ENCODE measurements around the gene GRB2.

GRCh38 chr17:75319904-75320691 is 85.4 kb downstream of the GRB2 start:
- TF ChIP-seq EZH2phosphoT487 (conservative IDR thresholded peaks at IDR 0.05; ENCODE audit: low read length) (no peak), CTCF (IDR thresholded peaks at IDR 0.05; ENCODE audit: insufficient read depth, low read length, poor library complexity, severe bottlenecking) (no peak)

Data from SU-DHL-6 (cell line).